Stromal cell of bone marrow (primary cell): ENCODE measurements around the gene RFX2.

Source experiments
- DNase-seq: peaks from one replicate; pipeline ENCODE4 v3.0.0-alpha.2; 2012; ENCODE audit warnings: low read depth

Gene RFX2

DNA sequence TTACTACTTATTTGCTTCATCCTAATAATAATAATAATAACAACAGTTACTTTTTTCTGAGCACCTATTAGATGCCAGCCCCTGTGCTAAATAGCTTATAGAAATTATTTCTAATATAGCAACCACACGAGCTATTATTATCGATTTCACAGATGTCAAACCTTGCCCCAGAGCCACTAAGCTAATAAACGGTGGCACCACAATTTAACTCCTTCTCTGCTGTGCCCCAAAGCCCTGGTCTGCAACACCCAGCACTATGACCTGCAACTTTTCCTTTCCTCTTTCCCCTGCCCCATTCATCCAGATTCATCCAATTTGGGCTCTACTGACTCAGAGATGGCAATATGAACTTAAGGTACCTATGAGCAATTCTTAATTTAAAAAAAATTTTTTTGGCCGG, 6.4 kb downstream of the RFX2 start:
- DNase-seq: no peak

DNA sequence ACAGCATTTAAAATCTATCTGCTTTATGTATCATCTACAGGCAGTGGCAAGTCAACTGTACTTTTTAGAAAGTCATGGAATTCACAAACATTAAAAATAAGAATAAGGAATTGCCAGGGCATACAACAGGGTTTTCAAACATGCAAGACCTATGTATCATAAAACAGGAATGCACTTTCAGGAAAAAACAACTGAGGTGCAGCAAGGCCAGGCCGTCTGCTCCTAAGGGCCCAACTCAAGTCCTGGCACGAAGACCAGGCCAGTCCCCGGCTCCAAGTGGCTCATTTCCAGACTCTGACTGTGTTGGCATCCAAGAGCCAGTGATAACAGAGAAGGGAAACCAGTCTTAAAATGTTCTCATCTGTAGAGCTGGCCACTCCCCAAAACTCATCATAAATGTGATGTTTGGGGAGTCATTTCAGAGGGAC, 7.1 kb downstream of the RFX2 start:
- DNase-seq: peak; percentile 93

DNA sequence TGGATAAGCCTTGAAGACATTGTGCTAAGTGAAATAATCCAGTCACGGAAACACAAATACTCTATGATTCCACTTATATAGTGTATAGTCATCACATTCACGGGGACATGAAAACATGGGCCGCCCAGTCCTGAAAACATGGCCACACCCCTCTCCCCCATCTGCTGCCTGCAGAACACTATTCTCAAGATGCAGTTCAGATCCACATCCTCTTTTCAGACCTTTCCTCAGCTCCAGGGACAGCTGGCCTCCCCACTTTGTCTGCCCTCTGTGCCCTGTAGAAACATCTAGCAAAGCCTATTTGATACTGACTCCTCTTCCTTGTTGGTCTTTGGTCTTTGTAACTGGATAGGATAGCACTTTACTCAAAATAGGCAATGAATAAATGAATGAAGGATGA, 8.3 kb downstream of the RFX2 start:
- DNase-seq: no peak

DNA sequence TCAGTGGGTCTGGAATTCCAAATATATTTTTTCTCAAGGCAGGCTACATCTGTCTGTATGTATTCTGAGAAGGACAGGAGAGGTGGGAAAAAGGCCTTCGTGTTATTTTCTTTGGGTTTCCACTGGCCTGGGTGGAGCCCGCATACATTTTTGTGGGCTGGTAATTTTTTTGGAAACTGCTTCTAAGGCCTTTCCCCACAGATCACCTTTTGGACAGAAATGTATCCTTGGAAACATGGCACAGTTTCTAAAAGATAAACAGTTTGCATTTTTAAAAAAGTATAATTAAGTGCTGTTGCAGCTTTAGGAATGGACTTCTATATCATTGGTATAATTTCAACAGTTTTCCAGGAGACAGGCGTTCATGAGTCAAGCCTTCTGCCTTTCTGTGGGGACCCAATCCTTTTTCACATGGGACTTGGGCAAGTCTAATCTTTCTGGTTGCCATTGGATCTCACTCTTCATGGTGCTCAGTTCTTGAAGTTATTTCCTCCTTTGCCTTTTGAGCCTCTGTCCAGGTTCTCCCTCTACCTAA, 8.9 kb downstream of the RFX2 start:
- no peak for DNase-seq

DNA sequence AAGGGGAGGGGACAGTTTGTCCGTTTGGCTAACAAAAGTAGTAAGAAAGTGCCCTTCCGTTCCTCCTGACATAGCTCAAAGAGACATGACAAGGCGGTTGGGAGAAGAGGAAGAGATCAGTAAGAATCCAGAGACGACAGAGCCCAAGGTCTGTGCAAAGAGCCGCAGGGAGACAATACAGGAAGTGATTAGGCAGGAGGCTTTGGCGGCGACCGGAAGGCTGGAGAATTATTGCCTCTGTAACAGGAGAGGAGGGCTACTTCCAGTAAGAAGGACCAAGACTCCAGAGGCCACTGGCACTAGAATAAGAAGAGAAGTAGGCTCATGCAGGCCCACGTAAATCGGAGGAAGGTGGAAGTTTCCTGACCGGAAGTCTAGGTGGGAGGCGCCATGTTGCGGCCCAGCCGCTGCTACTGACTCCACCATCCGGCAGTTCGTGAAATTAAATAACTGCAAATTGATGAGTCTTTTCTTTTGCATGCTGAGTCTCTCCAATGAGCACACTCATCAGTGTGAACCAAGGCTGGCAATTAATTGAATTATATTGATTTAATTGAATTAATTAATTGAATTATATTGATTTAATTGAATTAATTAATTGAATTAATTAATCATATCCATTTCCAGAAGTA, 9.9 kb downstream of the RFX2 start:
- no peak for DNase-seq

DNA sequence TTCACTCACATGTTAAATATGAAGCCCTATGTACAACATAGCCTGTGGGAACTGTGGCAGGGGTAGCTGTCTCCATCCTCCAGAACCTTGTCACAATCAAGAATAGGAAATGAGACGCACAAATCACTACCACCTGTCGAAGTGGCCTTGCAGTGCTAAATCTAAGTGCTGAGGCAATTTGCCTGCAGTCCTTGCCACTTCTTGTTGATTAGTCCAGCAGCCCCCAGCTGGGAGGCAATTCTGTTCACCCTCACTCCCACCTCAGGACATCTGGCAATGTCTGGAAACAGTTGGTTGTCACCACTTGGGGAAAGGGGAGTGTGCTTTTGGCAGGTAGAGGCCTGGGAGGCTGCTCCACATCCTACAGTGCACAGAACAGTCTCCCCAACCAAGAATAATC, 10.7 kb downstream of the RFX2 start:
- DNase-seq: no peak

DNA sequence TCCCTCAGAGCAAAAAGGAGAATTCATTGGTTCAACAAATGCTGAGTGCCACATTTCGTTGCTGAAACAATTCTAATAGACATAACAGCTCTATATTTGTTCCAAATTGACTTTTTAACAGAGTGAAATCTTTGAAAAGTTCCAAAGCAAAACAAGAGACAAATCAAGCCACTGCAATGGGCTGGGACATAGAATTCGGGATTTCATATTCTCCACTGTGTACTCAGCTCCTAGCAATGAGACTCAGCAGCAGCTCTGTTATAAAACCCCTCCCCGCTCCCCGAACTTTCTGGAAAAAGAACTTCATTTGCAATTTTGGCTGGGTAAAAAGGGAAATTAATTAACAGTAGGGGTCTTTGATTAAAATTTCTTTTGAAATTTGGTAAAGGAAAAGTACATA, 11.3 kb downstream of the RFX2 start:
- no peak for DNase-seq

DNA sequence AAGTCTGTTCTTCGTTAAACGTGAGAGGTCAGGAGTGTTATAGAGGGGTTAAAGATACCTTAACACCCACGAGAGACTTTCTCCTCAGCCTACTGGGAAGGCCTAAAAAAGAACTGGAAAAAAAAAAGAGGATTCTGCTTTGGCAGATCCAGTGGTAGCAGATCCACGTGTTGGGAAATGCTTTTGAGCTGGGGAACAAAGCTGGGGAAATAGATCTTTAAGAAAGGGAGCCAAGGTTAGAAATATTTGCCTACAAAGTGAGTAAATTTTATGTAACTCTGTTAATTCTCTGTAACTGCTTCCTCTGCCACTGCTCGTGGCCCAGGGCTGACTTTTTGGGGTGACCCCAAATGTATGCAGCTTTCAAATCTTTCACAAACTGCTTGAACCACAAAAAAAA, 11.7 kb downstream of the RFX2 start:
- DNase-seq: no peak

DNA sequence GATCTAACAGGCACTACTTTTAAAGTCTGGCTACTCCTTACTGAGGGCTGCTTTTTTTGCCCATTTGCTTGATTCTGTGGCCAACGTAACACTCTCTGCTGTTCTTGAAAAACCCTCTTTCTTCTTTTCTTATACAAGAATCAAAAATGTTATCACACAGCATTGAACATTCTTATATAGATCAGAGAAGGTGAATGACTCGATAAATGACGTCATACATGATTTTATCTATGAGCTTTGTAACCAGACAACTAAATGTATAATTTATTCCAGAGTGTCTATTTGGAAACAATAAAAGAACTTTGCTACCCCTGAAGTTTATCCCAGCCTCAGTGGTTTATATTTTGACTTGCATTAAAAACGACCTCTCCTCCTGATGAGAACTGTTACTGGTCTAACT, 12.4 kb downstream of the RFX2 start:
- no peak for DNase-seq

DNA sequence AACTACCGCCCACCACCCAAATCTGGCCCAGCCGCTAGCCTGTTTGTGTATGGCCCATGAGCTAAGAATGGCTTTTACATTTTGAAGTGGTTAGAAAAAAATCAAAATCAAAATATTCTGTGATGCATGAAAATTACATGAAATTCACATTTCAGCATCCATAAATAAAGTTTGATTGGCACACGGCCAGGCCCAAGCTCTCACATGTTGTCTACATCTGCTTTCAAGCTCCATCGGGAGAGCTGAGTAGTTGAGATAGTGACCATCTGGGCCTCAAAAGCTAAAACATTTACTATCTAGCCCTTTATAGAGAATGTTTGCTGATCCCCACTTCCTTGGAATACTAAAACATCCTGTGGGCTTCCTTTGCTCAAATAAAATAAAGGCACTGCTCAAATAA, 14.5 kb downstream of the RFX2 start:
- no peak for DNase-seq

DNA sequence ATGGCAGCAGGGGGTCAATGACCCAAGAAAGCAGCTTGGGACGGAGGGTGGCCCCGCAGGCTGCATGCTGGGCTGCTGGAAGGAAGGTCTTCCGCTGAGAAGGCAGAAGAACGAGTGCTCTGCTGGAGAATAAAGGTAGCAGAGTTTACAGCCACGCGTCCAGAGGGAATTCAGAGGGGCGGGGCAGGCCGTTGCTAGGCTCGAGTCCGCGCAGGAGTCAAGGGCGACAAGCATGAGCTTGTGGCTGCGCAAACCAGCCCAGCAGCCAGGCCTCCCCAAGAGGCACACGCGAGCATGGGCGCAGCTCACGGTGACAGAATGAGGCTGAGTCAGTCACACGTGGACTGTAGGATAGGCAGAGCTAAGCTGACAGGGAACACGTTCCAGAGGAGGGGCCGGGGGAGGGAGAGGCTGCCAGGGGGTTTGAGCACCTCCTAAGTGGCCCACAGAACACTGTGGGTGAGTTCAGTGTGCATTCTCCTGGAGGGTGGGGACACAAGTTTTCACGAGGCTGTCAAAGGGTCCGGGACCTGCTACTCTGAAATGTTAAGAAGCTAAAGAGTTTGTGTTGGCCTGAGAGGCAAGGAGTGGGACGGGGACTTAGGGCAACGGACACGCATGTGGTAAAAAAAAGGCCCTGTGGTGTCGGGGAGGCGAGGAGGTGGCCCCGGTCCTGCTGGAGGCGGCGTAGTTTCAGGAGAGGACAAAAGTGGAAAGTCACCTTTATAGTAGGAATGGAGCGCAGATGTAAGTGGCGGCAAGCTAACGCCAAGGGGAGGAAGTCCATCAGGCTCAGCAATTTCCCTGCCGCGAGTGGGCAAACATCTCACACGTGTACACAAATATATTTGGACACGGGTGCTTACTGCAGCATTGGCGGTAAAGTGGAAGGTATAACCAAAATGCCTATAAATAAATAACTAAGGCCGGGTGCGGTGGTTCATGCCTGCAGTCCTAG, 17.7 kb downstream of the RFX2 start:
- DNase-seq: peak; percentile 73

DNA sequence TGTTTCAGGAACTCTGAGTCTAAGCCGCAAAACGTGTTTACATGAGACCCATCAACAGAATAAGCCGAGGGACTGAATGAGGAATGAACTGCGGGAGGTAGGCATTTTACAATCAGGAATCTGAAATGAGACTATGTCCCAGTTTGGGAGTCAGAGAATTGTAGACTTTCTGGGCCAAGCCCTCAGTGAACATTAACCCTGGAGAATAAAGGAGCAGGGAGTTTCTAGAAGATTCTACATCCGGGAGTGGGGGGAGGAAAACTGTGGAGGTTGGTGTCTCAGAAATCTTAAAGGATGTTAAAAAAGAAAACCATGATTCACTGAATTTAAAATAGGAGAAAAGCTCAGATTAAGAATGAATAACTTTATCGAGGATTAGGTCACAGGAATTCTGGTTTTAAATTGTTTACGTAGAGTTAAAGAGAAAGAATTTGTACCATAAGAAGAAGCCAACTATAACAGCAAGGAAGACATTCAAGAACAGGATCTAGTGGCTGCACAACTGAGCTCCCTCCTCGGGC, 18.5 kb downstream of the RFX2 start:
- no peak for DNase-seq

DNA sequence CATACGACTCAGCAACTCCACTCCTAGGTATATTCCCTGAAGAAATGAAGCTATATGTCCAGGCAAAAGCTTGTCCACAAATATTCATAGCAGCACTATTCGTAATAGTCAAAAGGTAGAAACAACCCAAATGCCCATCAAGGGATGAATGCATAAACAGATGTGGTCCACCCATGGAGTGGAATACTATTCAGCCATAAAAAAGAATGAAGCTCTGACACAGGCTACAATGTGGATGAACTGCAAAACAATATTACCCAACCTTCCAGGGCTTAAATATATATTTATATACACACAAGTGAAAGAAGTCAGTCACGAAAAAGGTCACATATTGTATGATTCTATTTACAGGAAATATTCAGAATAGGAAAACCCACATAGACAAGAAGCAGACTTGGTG, 19.7 kb downstream of the RFX2 start:
- no peak for DNase-seq

DNA sequence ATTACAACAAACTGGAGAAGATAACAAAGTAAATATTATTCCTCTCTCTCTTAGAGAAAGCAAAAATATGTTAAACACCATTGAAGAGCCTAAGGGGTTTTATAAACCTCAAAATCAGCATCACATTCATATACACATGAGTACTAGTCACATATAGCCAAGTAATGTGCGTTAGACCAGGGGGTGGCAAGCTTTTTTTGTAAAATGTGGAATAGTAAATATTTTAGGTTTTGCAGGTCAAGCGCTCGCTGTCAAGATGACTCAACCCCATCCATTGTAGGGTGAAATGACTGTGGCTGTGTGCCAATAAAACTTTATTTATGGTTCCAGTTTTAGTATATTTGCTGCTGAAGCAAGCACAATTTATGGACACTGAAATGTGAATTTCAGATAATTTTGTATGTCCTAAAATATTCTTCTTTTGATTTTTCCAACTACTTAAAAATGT, 21.7 kb downstream of the RFX2 start:
- DNase-seq: no peak

DNA sequence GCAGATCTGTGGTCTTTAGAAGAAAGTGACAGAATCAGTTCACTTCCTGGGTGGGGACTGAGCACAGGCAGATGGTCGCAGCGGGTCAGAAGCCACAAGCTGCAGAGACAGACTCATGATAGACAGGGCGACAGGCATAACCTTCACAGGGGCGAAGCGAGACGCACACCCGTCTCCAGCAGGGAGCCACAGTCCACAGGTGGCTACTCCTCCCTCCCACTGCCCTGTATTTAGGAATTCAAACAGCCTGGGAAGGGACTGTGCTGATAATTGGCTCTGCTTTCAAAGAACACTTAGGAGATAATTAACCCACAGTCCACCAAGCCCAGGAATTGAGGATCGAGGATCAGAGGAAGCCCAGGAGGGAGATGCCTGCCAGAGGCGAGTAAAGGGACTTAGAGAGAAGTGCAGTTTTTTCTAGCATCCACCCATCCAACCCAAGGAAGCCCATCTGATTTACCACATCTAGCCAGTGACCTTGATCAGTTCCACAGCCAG, 23.2 kb downstream of the RFX2 start:
- no peak for DNase-seq

DNA sequence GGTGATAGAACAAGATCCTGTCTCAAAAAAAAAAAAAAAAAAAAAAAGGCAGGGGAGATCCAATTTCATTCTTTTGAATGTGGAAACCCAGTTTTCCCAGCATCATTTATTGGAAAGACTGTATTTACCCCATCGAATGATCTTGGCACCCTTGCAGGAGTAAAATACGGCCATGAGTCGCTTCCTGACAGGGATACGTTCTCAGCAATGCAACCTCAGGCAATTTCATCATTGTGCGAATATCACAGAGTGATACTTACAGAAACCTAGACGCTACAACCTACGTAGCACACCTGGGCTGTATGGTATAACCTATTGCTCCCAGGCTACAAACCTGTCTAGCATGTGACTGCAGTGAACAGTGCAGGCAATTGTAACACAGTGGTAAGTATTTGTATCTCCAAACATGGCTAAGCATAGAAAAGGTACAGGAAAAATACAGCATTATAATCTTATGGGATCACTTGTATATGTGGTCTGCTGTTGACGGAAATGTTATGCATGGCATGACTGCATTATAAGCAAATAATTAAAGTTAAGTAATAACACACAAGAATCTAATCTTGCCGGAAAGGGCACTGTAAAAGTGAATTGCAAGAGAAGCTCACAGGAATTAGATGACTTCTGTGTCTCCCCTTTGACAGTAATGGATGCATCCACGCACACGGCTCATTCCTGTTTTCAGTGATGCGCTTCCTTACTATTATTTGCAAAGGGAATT, 24.1 kb downstream of the RFX2 start:
- peak; percentile 59 for DNase-seq

DNA sequence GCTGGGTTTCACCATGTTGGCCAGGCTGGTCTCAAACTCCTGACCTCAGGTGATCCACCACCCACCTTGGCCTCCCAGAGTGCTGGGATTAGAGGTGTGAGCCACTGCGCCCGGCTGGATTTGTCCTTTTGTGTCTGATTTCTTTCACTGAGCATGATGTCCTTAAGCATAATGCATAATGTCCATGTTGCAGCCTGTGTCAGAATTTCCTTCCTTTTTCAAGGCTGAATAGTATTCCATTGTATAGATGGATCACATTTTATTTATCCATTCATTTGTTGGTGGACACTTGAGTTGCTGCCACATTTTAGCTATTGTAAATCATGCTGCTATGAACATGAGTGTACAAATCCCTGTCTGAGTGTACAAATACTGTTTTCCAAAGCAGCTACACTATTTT, 25.5 kb downstream of the RFX2 start:
- no peak for DNase-seq

DNA sequence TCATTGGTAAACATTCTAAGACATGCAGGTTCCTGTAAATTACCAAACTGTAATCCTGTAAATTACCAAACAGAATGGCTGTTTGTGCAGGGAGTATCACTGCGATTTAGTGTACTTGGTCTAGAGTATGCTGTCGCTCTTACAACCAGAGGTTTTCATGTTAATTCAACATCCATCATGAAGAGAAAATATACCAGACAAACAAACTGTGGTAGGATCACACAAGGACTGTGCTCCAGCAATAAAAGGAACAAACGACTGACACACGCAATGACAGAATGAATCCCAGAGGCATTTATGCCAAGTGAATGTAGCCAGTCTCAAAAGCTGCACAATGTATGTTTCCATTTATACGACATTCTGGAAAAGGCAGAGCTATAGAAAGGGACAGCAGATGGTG, 31.2 kb downstream of the RFX2 start:
- DNase-seq: no peak

DNA sequence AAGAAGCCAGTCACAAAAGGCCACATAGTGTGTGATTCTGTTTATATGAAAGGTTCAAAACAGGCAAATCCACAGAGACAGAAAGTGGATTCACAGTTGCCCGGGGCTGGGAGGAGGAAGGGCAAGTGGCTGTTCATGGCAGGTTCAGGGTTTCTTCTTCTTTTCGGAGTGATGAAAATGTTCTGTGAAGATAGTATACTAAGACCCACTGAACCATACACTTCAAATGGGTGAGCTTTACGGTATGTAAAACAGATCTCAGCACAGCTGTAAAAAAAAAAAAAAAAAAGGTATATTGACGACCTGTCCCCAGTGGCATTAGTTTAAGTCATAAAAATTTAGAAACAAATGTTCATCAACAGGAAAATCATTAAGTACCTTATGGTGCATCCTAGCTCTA, 32.2 kb downstream of the RFX2 start:
- no peak for DNase-seq

DNA sequence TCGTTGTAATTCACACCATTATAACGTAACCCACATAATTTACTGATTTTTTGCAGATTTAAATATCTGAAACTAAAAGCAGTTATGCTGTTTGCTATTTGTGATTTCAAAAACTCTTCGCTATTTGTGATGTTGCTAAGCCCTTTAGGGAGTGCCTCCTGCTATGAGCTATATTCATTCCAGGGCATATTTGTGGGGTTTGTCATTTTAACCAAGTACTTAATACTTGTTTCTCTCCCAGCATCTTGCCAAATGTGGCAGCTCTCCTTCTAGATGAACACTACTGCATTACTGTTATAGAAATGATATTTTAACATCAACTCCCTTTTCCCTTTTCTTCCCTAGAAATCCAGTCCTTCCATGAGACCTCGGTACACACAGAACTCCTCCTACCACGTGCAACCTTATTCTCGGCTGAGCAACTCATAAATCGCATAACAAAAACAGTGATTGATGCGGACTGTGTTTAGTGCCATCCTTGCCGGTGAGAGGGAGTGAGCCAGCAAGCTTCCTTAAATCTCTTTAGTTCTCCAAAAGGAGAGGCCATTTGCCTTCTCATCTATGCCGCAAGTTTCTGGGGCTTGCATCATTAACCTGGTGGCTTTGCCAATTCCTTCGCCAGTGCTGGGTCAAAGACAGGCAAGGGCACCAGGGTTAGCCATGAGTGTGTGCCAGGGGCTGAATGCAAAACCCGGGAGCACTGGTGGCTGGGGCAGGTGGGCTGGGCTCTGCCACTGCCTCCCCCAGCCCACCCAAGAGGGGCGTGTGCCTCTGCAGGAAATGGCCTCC, 33.4 kb downstream of the RFX2 start:
- DNase-seq: peak; percentile 90

DNA sequence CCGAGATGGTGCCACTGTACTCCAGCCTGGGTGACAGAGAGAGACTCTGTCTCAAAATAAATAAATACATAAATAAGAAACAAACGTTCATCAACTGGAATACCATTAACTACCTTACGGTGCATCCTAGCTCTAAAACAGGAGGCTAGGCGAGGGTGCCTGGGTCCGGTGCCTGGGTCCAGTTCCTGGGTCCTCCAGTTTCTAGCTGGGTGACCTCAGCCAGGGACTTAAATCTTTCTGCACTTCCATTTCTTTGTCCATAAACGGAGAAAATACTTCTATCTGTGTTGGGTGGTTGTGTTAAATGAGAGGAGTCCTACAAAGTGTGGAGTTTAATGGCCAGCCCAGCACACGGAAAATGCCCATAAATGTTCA, 34.0 kb downstream of the RFX2 start:
- no peak for DNase-seq
